Measurements from ENCODE around the gene FAM20C. TPM values are rescaled to one million over a fixed set of nuclear protein-coding genes. Genes with fewer than 3 reads are reported as not detected.

The FAM20C gene
- total RNA-seq, 3 donors from 2014 or later (not counting 1 experiment from before 2014, with no cell fraction given): 1.2 to 8.6 (median 3.9) TPM

DNA sequence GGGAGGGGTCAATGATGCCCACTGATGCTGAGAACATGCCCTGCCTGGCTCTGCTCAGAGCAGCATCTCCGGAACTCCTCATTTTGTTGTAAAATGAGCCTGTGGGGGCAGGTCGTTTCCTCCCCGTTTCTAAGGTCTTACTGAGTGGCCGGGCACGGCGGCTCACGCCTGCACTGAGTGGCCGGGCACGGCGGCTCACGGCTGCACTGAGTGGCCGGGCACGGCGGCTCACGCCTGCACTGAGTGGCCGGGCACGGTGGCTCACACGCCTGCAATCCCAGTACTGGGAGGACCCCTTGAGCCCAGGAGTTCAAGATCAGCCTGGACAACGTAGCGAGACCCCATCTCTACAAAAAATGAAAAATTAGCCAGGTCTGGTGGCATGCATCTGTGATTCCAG lies 58.6 kb downstream of the FAM20C start:
- no peak overlapping the region for H3K4me3 Mint-ChIP-seq
- Histone ChIP-seq H3K4me1 (ENCODE audit: control insufficient read depth, insufficient read depth, low read length) (no peaks in the 10 kb centered on the region), H3K4me3 (ENCODE audit: low read length) (no peak overlapping the region), H3K36me3 (ENCODE audit: control insufficient read depth, insufficient read depth, low read length) (no peaks in the 10 kb centered on the region), H3K27me3 (ENCODE audit: control insufficient read depth, insufficient read depth, low read length) (no peaks in the 10 kb centered on the region), H3K27ac (ENCODE audit: low read length) (no peak overlapping the region), H3K9me3 (ENCODE audit: control insufficient read depth, insufficient read depth, low read length) (no peaks in the 10 kb centered on the region)
- intact Hi-C loops (cut with micrococcal nuclease): no loop called here
- H3K36me3 Mint-ChIP-seq: no peaks in the 10 kb centered on the region
- WGBS (ENCODE audit: insufficient coverage): 93% methylated on average over 20 of the region's 20 CpGs
- ATAC-seq (no peak), DNase-seq (no peak)
- no peaks in the 10 kb centered on the region for H3K9me3 Mint-ChIP-seq
- no peak overlapping the region for H3K27ac Mint-ChIP-seq
- TF ChIP-seq, protein P1, sequence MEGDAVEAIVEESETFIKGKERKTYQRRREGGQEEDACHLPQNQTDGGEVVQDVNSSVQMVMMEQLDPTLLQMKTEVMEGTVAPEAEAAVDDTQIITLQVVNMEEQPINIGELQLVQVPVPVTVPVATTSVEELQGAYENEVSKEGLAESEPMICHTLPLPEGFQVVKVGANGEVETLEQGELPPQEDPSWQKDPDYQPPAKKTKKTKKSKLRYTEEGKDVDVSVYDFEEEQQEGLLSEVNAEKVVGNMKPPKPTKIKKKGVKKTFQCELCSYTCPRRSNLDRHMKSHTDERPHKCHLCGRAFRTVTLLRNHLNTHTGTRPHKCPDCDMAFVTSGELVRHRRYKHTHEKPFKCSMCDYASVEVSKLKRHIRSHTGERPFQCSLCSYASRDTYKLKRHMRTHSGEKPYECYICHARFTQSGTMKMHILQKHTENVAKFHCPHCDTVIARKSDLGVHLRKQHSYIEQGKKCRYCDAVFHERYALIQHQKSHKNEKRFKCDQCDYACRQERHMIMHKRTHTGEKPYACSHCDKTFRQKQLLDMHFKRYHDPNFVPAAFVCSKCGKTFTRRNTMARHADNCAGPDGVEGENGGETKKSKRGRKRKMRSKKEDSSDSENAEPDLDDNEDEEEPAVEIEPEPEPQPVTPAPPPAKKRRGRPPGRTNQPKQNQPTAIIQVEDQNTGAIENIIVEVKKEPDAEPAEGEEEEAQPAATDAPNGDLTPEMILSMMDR (IDR thresholded peaks at IDR 0.05): no peak
- no peaks in the 10 kb centered on the region for H3K4me1 Mint-ChIP-seq
- H3K27me3 Mint-ChIP-seq (ENCODE audit: low read depth in 2 of 2): no peaks in the 10 kb centered on the region

- intact Hi-C loops (cut with micrococcal nuclease): no loop called here
- Mint-ChIP-seq H3K4me3 (no peak overlapping the region), H3K36me3 (no peaks in the 10 kb centered on the region), H3K27me3 (ENCODE audit: low read depth in 2 of 2) (no peaks in the 10 kb centered on the region), H3K27ac (no peak overlapping the region), H3K4me1 (no peaks in the 10 kb centered on the region), H3K9me3 (no peaks in the 10 kb centered on the region)
- no peak for DNase-seq
- Histone ChIP-seq H3K9me3 (ENCODE audit: control insufficient read depth, insufficient read depth, low read length) (no peaks in the 10 kb centered on the region), H3K4me3 (ENCODE audit: low read length) (no peak overlapping the region), H3K27ac (ENCODE audit: low read length) (no peak overlapping the region), H3K36me3 (ENCODE audit: control insufficient read depth, insufficient read depth, low read length) (no peaks in the 10 kb centered on the region), H3K4me1 (ENCODE audit: control insufficient read depth, insufficient read depth, low read length) (no peaks in the 10 kb centered on the region), H3K27me3 (ENCODE audit: control insufficient read depth, insufficient read depth, low read length) (no peaks in the 10 kb centered on the region)
- TF ChIP-seq, protein P1 (IDR thresholded peaks at IDR 0.05): no peak
- no peak for ATAC-seq
- WGBS (ENCODE audit: insufficient coverage): 88% methylated on average over 21 of the region's 21 CpGs
These were observed 59.2 kb downstream of the FAM20C start for GRCh38 chr7:251446-252175.

DNA sequence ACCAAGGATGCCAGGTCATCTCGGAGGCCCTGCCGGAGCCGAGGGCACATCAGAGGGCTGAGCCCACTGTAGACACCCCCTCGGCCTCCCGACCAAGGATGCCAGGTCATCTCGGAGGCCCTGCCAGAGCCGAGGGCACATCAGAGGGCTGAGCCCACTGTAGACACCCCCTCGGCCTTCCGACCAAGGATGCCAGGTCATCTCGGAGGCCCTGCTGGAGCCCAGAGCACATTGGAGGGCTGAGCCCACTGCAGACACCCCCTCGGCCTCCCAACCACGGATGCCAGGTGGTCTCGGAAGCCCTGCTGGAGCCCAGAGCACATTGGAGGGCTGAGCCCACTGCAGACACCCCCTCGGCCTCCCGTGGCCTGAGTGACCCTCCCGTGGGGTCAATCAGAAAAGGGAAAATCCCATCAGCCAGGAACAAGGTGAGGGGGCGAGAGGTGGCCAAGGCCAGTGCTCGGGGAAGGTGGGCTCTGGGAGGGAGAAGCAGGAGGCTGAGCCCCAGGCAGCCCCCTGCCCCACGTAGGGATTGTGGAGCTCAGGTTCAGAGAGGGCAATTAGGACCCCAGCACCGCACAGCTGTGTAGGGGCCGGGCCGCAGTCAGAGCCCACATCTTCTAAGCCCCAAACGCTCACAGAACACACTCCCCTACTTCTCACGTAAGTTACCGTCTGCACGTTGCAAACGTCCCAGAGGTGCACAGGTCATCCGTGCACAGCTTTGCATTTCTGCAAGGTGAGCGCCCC lies 60.0 kb downstream of the FAM20C start:
- no peaks in the 10 kb centered on the region for H3K36me3 Mint-ChIP-seq
- Histone ChIP-seq H3K9me3 (ENCODE audit: control insufficient read depth, insufficient read depth, low read length) (no peaks in the 10 kb centered on the region), H3K4me1 (ENCODE audit: control insufficient read depth, insufficient read depth, low read length) (no peaks in the 10 kb centered on the region), H3K4me3 (ENCODE audit: low read length) (no peak overlapping the region), H3K27me3 (ENCODE audit: control insufficient read depth, insufficient read depth, low read length) (no peaks in the 10 kb centered on the region), H3K36me3 (ENCODE audit: control insufficient read depth, insufficient read depth, low read length) (no peaks in the 10 kb centered on the region), H3K27ac (ENCODE audit: low read length) (no peak overlapping the region)
- TF ChIP-seq, protein P1 (IDR thresholded peaks at IDR 0.05): no peak
- no peak for ATAC-seq
- no peaks in the 10 kb centered on the region for H3K27me3 Mint-ChIP-seq (ENCODE audit: low read depth in 2 of 2)
- intact Hi-C loops (cut with micrococcal nuclease): no loop called here
- H3K27ac Mint-ChIP-seq: no peak overlapping the region
- 87% methylated on average over 29 of the region's 29 CpGs for WGBS (ENCODE audit: insufficient coverage)
- H3K9me3 Mint-ChIP-seq: no peaks in the 10 kb centered on the region
- DNase-seq: no peak
- no peaks in the 10 kb centered on the region for H3K4me1 Mint-ChIP-seq
- H3K4me3 Mint-ChIP-seq: no peak overlapping the region

All from natural killer cell (primary cell).